BLaER1 (cell line): ENCODE data around the gene SRL.

Experiments used
- H3K27ac ChIP-seq: shearing (Covaris generic); formaldehyde crosslinking; 2 replicates; pipeline ENCODE4 v1.8.1; 2022
- H3K27me3 ChIP-seq: shearing (Covaris generic); formaldehyde crosslinking; 2 replicates; pipeline ENCODE4 v1.8.1; 2022
- H3K36me3 ChIP-seq: shearing (Covaris generic); formaldehyde crosslinking; 2 replicates; pipeline ENCODE4 v1.8.1; 2022
- H3K4me1 ChIP-seq: shearing (Covaris generic); formaldehyde crosslinking; 2 replicates; pipeline ENCODE4 v1.8.1; 2022
- H3K4me2 ChIP-seq: shearing (Covaris generic); formaldehyde crosslinking; 2 replicates; pipeline ENCODE4 v1.8.1; 2022
- H3K4me3 ChIP-seq: shearing (Covaris generic); formaldehyde crosslinking; 2 replicates; pipeline ENCODE4 v1.8.1; 2022
- H3K9ac ChIP-seq: shearing (Covaris generic); formaldehyde crosslinking; 2 replicates; pipeline ENCODE4 v1.8.1; 2022
- H3K9me3 ChIP-seq: shearing (Covaris generic); formaldehyde crosslinking; 2 replicates; pipeline ENCODE4 v1.8.1; 2022
- H4K20me1 ChIP-seq: shearing (Covaris generic); formaldehyde crosslinking; 2 replicates; pipeline ENCODE4 v1.8.1; 2022
- Cebpa-rat ChIP-seq: shearing (Covaris generic); IDR thresholded peaks from 2 replicates; pipeline ENCODE4 v1.8.1; 2022

SRL gene

DNA sequence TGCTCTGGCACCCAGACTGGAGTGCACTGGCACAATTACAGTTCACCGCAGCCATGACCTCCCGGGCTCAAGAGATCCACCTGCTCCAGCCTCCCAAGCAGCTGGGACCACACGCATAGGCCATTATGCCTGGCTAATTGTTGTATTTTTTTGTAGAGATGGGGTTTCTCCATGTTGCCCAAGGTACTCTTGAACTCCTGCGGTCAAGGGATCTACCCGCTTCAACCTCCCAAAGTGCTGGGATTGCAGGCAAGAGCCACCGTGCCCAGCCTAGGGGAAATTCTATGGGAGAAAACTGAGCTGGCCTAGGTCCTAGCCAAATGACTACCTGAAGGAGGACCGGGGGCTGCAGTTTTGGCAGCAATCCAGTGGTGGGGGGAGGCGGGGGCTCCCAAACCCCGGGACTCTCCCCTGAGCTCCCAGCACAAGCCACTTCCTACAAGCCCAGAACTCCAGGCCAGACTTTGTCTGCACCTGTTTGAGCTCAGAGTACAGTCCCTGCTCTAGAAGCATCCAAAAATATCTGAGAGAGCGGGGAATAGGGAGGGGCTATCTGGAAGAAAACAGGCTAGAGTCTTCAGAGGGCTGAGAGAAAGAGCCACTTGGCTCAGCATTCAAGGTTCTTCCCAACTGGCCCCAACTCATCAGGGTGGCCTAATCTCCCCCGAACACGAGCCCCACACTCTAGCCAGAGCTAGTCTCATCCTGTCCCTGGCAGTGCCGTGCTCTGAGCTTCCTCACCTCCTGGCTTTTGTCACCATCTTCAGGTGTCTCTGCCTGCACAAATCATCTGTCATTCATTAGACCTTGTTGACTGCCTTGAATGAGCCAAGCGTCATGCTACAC is 9.1 kb downstream of the SRL start:
- no peaks in the 10 kb centered on the region for H3K27me3 ChIP-seq

DNA sequence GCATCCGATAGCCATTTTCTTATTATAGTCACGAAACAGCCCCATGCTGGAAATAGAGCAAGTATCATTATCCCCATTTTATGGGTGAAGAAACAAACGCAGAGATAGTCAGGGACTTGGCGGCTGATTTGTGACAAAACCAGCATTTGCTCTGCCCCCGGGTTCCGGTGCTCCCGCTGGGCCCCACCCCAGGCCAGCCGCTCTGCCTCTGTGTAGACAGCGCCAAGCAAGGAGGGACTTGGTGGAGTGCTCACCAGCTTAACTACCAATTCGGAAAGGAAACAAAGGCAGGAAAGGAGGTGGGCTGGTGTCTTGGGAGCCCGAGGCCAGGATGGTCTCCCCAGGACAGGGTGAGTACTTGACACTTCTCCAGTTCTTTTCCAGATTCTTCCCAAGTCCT is 10.0 kb downstream of the SRL start:
- no peaks in the 10 kb centered on the region for H3K27me3 ChIP-seq

More for the DNA sequence above, 9.1 kb downstream of the SRL start:
- H3K4me1 ChIP-seq: peaks cover 32% of the 10 kb centered on the region
- no peaks in the 10 kb centered on the region for H4K20me1 ChIP-seq
- H3K4me3 ChIP-seq: no peak overlapping the region
- H3K4me2 ChIP-seq: peak overlapping the region; percentile 69
- no peak for TF ChIP-seq Cebpa-rat
- no peak overlapping the region for H3K9ac ChIP-seq
- H3K36me3 ChIP-seq: no peaks in the 10 kb centered on the region
- peaks cover 8% of the 10 kb centered on the region; the same call in 1 of the 2 replicates for H3K9me3 ChIP-seq
- peak overlapping the region; percentile 30; the same call in 1 of the 2 replicates for H3K27ac ChIP-seq

GRCh38 chr16:4231367-4231766 is 10.5 kb downstream of the SRL start:
- TF ChIP-seq Cebpa-rat: no peak
- no peaks in the 10 kb centered on the region for H3K36me3 ChIP-seq

More for the DNA sequence above, 10.0 kb downstream of the SRL start:
- Histone ChIP-seq H3K27ac (no peak overlapping the region), H3K4me1 (peaks cover 32% of the 10 kb centered on the region), H3K9ac (no peak overlapping the region), H3K4me2 (no peak overlapping the region), H4K20me1 (no peaks in the 10 kb centered on the region), H3K9me3 (peaks cover 16% of the 10 kb centered on the region; the same call in 1 of the 2 replicates), H3K36me3 (no peaks in the 10 kb centered on the region), H3K4me3 (no peak overlapping the region)
- TF ChIP-seq Cebpa-rat: no peak

GRCh38 chr16:4227040-4227332 is 14.9 kb downstream of the SRL start:
- no peaks in the 10 kb centered on the region for H3K27me3 ChIP-seq
- H3K4me2 ChIP-seq: no peak overlapping the region
- H3K4me1 ChIP-seq: peaks cover 7% of the 10 kb centered on the region
- H3K9ac ChIP-seq: no peak overlapping the region
- H3K4me3 ChIP-seq: no peak overlapping the region
- no peaks in the 10 kb centered on the region for H4K20me1 ChIP-seq
- H3K9me3 ChIP-seq: peaks cover 12% of the 10 kb centered on the region; the same call in 1 of the 2 replicates
- TF ChIP-seq Cebpa-rat: no peak
- no peaks in the 10 kb centered on the region for H3K36me3 ChIP-seq
- no peak overlapping the region for H3K27ac ChIP-seq

More at GRCh38 chr16:4231367-4231766, 10.5 kb downstream of the SRL start:
- H3K4me1 ChIP-seq: peaks cover 32% of the 10 kb centered on the region
- H3K9ac ChIP-seq: no peak overlapping the region
- no peak overlapping the region for H3K4me3 ChIP-seq
- peaks cover 18% of the 10 kb centered on the region; the same call in 1 of the 2 replicates for H3K9me3 ChIP-seq
- H3K27me3 ChIP-seq: no peaks in the 10 kb centered on the region
- 0 out of 2 replicates have a peak overlapping the region, but pooled peaks have one; percentile 8 for H3K4me2 ChIP-seq
- no peaks in the 10 kb centered on the region for H4K20me1 ChIP-seq
- H3K27ac ChIP-seq: no peak overlapping the region

GRCh38 chr16:4226251-4227039 is 15.4 kb downstream of the SRL start:
- H3K4me3 ChIP-seq: no peak overlapping the region
- no peaks in the 10 kb centered on the region for H4K20me1 ChIP-seq
- H3K36me3 ChIP-seq: no peaks in the 10 kb centered on the region
- peaks cover 5% of the 10 kb centered on the region for H3K4me1 ChIP-seq
- no peak overlapping the region for H3K9ac ChIP-seq
- H3K9me3 ChIP-seq: peaks cover 12% of the 10 kb centered on the region; the same call in 1 of the 2 replicates
- H3K27ac ChIP-seq: no peak overlapping the region
- H3K27me3 ChIP-seq: no peaks in the 10 kb centered on the region
- no peak for TF ChIP-seq Cebpa-rat
- H3K4me2 ChIP-seq: no peak overlapping the region

DNA sequence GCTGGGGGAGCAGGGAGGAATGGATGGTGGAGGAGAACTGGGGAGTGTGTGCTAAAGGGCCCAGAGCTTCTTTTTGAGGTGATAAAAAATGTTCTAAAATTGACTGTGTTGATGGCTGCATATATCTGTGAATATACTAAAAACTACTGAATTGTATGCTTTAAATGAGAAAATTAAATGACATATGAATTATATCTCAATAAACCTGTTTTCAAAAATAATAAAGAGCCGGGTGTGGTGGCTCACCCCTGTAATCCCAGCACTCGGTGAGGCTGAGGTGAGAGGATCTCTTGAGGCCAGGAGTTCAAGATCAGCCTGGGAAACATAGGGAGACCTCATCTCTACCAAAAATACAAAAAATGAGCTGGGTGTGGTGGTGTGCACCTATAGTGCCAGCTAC is 16.8 kb downstream of the SRL start:
- Histone ChIP-seq H3K4me2 (no peak overlapping the region), H3K36me3 (no peaks in the 10 kb centered on the region), H3K27ac (no peak overlapping the region), H3K9me3 (peaks cover 12% of the 10 kb centered on the region; the same call in 1 of the 2 replicates), H3K27me3 (no peaks in the 10 kb centered on the region), H4K20me1 (no peaks in the 10 kb centered on the region), H3K4me1 (no peaks in the 10 kb centered on the region), H3K9ac (no peak overlapping the region), H3K4me3 (no peak overlapping the region)
- no peak for TF ChIP-seq Cebpa-rat

- Histone ChIP-seq H3K4me3 (no peak overlapping the region), H3K36me3 (no peaks in the 10 kb centered on the region), H3K27ac (no peak overlapping the region), H4K20me1 (no peaks in the 10 kb centered on the region), H3K9me3 (no peaks in the 10 kb centered on the region), H3K27me3 (no peaks in the 10 kb centered on the region), H3K4me1 (no peaks in the 10 kb centered on the region), H3K9ac (no peak overlapping the region), H3K4me2 (no peak overlapping the region)
- TF ChIP-seq Cebpa-rat: no peak
Measured at GRCh38 chr16:4220358-4220757, 21.5 kb downstream of the SRL start.

DNA sequence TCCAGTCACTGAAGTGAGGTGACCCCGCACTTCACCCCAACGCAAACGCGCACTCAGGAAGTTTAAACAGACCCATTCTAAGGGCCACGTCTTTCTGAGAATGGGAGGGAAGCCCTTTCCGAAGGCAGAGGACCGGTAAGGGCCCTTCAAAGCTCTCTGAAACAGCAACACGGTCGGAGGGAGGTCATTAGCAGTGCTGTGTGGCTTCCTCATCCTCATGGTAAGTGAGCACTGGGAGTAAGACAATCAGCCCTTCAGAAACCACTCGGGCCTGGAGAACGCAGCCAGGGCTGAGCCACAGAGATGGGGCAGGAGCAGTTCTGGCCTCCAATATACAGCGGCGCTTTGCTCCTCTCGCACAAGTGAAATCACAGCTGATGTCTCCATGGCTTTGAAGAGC is 23.7 kb downstream of the SRL start:
- Histone ChIP-seq H3K4me2 (no peak overlapping the region), H3K36me3 (no peaks in the 10 kb centered on the region), H3K9me3 (no peaks in the 10 kb centered on the region), H4K20me1 (no peaks in the 10 kb centered on the region), H3K27me3 (no peaks in the 10 kb centered on the region), H3K9ac (no peak overlapping the region), H3K4me3 (no peak overlapping the region), H3K27ac (no peak overlapping the region), H3K4me1 (no peaks in the 10 kb centered on the region)
- no peak for TF ChIP-seq Cebpa-rat

GRCh38 chr16:4217204-4218131 is 24.4 kb downstream of the SRL start:
- no peaks in the 10 kb centered on the region for H3K27me3 ChIP-seq
- no peak overlapping the region for H3K9ac ChIP-seq
- no peaks in the 10 kb centered on the region for H3K4me1 ChIP-seq
- H3K27ac ChIP-seq: no peak overlapping the region
- H4K20me1 ChIP-seq: no peaks in the 10 kb centered on the region
- H3K36me3 ChIP-seq: no peaks in the 10 kb centered on the region
- H3K9me3 ChIP-seq: no peaks in the 10 kb centered on the region
- H3K4me2 ChIP-seq: no peak overlapping the region
- TF ChIP-seq Cebpa-rat: no peak
- no peak overlapping the region for H3K4me3 ChIP-seq
